ENCODE data around the gene CFAP300.

The CFAP300 gene

DNA sequence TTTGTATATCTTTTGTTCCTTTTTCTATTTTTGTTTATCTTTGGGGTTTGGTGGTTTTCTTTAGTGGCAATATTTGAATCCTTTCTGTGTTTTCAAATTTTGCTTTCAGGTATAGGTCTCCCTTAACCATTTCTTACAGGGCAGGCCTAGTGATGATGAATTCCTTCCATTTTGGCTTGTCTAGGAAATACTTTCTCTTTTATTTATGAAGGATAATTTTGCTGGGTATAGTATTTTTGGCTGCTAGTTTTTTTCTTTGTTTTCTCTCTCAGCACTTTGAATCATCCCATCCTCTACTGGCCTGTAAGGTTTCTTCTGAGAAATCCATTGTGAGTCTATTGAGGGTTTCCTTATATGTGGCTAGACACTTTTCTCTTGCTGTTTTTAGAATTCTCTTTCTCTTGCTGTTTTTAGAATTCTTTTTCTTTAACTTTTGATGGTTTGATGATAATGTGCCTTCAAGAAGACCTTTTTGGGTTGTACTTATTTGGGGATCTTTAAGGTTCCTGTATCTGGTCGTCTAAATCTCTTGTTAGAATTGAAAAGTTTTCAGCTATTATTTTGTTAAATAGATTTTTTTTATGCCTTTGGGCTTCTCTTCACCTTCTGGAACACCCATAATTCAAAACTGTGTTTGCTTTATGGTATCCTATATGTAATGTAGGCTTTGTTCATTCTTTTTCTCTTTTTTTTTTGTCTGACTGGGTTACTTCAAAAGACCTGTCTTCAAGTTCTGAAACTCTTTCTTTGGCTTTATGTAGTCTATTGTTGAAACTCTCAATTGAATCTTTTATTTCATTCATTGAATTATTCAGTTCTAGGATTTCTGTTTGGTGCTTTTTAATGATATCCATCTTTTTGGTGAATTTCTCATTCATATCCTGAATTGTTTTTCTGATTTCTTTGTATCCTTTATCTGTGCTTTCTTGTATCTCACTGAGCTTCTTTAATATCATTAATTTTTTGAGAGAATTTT lies 24.5 kb downstream of the CFAP300 start:
- DNase-seq (ENCODE audit: low read depth in 2 of 3, low spot score in 2 of 3), result no peak

DNA sequence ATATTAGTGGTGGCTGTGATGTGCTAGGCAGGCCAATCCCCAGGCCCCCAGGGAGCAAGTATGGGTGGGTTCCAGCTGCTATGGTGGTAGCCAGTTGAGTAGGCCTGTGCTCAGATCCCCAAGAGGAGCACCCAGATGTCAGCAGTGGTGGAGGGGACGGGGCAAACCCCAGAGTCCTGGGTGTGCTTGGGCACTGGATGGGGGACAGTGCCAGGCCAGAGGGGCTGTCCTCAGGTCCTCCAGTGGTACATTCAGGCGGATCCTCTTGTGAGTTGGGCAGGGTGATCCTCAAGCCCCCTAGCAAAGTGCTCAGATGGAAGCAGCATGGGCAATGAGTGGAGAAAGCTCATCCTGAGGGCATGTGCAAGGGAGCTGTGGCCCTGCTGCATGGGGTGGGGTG lies 26.0 kb downstream of the CFAP300 start:
- no peak for DNase-seq (ENCODE audit: low read depth in 2 of 3, low spot score in 2 of 3)

- no peak for DNase-seq (ENCODE audit: low read depth in 2 of 3, low spot score in 2 of 3)
These were observed 32.4 kb downstream of the CFAP300 start for GRCh38 chr11:102079625-102080024.

DNA sequence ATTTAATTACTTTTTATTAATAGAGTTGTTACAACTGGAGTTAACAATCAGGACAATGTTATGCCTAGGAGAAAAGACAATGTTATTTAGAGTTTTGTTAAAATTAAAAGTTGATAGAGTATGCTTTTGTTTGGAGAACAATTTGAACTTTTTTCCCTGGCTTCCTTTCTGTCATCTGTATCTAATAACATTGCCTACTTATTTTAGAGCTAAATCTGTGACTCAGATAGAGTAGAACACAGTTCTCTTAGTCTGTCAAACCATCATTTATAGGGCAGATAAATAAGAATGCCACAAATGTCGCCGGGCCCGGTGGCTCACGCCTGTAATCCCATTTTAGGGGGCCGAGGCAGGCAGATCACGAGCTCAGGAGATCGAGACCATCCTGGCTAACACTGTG lies 34.1 kb downstream of the CFAP300 start:
- no peak for DNase-seq (ENCODE audit: low read depth in 2 of 3, low spot score in 2 of 3)

DNA sequence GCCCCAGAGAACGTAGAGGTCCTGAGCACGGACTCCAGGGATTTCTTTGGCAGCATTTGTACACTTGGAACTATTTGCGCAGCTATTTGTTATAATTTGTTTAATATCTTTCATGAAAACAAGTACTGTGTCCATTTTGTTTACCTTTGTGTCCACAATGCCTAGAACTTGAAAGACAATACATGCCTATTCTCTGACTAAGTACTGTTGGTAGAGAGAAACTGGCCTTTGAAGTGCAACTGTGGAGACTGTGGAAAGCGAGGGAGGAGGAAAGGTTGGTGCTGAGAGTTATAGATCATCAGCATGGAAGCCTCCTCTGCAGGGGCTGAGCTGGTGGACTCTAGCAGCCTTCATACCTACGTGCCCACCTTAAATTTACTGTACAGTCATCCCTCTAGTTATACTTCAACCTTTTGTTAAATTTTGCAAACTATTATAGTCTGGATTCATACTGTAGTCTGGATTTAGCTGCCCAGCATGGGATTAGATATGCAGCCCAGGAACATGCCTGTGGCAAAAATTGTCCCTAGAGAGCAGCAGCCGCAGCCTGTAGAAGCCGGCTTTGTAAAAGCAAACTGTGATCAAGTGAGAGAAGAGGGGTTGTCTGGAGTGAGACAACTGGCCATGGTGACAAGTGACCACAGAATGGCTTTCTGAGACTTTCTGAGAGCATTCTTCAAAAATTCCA lies 38.8 kb downstream of the CFAP300 start:
- DNase-seq (ENCODE audit: low read depth in 2 of 3, low spot score in 2 of 3), result no peak

DNA sequence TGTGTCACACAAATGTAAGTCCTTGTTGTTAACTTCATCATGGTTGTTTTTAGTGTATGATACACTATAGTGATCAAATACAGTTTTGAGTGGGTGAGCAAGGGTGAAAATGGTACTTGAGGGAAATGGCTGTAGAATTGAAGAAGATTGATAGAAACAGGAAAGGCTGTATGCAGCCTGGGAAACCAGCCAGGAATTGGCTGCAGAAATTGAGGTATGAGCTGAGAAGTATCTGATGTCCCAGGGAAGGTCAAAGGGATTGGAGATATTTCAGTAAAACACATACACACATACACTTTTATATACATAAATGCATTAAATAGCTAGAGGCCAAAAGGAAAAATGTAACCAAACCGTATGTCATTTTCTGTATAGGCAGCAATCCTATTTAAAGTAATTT lies 49.9 kb downstream of the CFAP300 start:
- DNase-seq (ENCODE audit: low read depth in 2 of 3, low spot score in 2 of 3), result no peak

GRCh38 chr11:102099755-102100154 lies 52.5 kb downstream of the CFAP300 start:
- no peak for DNase-seq (ENCODE audit: low read depth in 2 of 3, low spot score in 2 of 3)

GRCh38 chr11:102108734-102109440 lies 61.6 kb downstream of the CFAP300 start:
- DNase-seq (ENCODE audit: low read depth in 2 of 3, low spot score in 2 of 3), result no peak

GRCh38 chr11:102109896-102110760 lies 62.9 kb downstream of the CFAP300 start, which contains the start of gene YAP1:
TSS of gene YAP1 (plus strand) at chr11:102110447. CDS start at chr11:102110849, 402 bp downstream.
- peak; percentile 16 to 28 (median 27) for DNase-seq (ENCODE audit: low read depth in 2 of 3, low spot score in 2 of 3)

GRCh38 chr11:102110761-102111010 lies 63.4 kb downstream of the CFAP300 start:
- no peak for DNase-seq (ENCODE audit: low read depth in 2 of 3, low spot score in 2 of 3)

DNA sequence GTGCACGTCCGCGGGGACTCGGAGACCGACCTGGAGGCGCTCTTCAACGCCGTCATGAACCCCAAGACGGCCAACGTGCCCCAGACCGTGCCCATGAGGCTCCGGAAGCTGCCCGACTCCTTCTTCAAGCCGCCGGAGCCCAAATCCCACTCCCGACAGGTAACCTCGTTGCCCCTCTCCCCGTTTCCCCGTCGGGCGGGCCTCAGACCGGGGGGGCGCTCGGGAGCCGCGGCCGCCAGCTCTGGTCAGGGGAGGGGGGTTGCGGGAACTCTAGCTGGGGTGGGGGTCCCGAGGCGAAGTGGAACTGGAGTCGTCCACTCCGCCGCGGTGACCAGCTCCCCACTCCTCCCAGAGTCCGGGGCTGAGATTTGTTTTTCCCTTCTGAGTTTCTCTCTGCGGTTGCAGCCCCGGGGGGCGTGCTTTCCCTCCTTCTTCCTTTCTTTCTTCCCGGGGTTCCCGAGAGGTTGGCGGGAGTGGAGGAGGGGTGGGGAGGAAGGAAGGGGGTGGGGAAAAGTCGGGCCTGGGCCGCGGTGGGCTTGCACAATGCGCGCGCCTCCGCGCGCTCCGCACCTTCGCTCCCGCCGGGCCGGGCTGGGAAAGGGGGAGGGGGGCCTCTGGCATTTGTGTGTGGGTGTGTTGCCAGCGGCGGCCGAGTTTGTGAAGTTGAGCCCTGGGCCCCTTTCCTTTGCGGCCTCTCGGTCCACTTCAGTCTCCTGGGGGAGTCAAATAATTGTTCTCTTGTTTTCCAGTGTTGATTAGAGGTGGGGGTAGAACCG lies 64.0 kb downstream of the CFAP300 start:
- no peak for DNase-seq (ENCODE audit: low read depth in 2 of 3, low spot score in 2 of 3)

DNA sequence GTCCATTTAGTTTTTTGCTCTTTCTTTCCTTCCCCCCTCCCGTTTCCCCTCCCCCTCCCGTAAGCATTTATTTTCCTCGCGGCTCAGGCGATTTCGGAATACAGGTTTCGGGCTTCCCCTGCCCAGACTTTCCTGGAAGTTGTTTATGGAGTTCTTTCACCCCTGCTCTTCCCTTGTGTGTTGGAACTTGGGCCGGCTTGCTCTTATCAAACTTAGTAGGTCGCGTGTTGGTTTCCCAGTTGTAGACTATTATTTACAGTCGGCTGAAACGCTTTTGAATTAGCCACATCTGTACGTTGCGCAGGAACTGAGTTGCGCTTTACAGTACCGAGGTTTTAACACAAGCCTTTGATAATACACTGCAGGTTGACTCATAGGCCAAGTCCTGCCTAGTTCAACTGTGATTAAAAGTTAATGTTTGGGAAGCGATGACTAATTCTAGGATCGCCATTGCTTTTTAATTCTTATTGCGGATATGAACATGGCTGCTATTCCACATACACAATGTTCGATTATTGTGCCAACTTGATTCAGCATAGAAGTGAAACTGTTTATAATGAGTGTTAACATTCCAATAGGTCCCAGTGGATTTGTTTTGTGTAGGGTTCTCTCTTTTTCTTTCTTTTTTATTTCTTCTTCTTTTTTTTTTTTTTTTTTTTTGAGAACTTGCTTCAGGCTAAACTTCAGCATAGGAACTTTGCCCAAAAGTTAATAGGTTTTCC lies 64.7 kb downstream of the CFAP300 start:
- DNase-seq (ENCODE audit: low read depth in 2 of 3, low spot score in 2 of 3), result no peak

GRCh38 chr11:102112509-102112821 lies 65.2 kb downstream of the CFAP300 start:
- DNase-seq (ENCODE audit: low read depth in 2 of 3, low spot score in 2 of 3), result no peak

- DNase-seq (ENCODE audit: low read depth in 2 of 3, low spot score in 2 of 3), result no peak
These were observed 66.8 kb downstream of the CFAP300 start for GRCh38 chr11:102114032-102114431.

DNA sequence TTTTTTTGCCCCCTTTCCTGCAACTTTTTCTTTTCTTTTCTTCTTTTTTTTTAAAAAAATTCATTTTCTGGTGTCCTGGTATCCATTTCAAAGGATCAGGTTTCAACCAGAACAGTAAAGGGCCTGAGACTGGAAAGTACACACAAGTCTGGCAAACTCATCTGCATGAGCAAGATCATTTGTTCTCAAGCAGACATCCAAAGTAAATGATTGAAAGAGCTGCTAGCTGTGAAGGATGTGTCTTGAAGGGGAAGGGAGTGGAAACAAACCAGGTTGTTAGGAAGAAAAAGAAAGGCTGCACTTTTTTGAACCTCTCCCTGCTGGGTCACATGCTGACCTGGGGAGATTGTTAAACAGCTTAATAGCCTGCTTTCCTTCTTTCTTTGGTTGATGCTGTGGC lies 68.3 kb downstream of the CFAP300 start:
- no peak for DNase-seq (ENCODE audit: low read depth in 2 of 3, low spot score in 2 of 3)

GRCh38 chr11:102116453-102117205 lies 69.4 kb downstream of the CFAP300 start:
- DNase-seq (ENCODE audit: low read depth in 2 of 3, low spot score in 2 of 3), result no peak

- DNase-seq (ENCODE audit: low read depth in 2 of 3, low spot score in 2 of 3), result no peak
These were observed 70.4 kb downstream of the CFAP300 start for GRCh38 chr11:102117472-102118113.

DNA sequence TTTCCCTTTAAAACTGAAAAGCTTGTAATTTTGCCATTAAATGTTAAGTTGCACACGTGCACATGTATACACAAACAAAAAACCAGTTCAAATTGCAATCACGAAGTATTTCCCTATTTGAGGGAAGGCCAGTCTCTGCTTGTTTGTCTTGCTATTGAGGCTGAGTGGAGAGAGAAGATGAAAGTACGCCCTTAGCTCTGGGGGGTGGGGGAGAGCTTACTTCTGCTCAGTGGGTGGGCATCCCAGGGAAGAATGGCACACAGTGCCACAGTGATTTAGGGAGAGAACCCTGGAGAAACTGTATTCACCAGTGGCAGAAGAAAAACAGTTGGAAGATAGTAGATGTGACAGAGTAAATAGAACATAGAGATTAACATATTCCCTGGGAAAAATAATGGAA lies 71.7 kb downstream of the CFAP300 start:
- DNase-seq (ENCODE audit: low read depth in 2 of 3, low spot score in 2 of 3), result no peak

All from activated CD8-positive, alpha-beta memory T cell treated with anti-CD3 and anti-CD28 coated beads for 48 hours (primary cell).